Lower leg skin (tissue), 4 donors: Measurements from ENCODE around the gene KRT9. TPM values are rescaled to one million over a fixed set of nuclear protein-coding genes. Genes with fewer than 3 reads are reported as not detected.

Experiments
- DNase-seq, 2 donors: peaks; one replicate each; pipeline ENCODE4 v3.0.0-alpha.2; 2019; ENCODE audit warnings: low spot score in 2 of 2
- H3K4me3 ChIP-seq: fragments of 200-600 bp; sonication (generic); 2 replicates; pipeline ENCODE4 v1.5.1; 2017; ENCODE audit warnings: mild to moderate bottlenecking, low read depth; ENCODE audit not compliant: poor library complexity, severe bottlenecking
- POLR2A ChIP-seq, 2 donors: fragments of 450-650 bp; IDR thresholded peaks; one replicate each; pipeline ENCODE4 v1.6.1; 2016 to 2017; ENCODE audit warnings: antibody characterized with exemption in 2 of 2, mild to moderate bottlenecking in 1 of 2, moderate library complexity in 1 of 2
- WGBS, 2 donors: methylation state at CpG; one replicate each; pipeline ENCODE4 v1.1.5; 2018; 5-methylcytosine and 5-hydroxymethylcytosine counted together
- intact Hi-C: fragments of 100-400 bp; cut with DNase I; formaldehyde crosslinking; loops from one replicate; pipeline ENCODE4 v1.15.0; 2023; ENCODE audit warnings: low total_unique reads
- total RNA-seq, 4 donors: library from RNA; depleted of rRNA; stranded (reverse); fragments of >200 nt; gene quantifications; one replicate each; pipeline ENCODE4 v1.1.0, GENCODE V29; 2016
- TF ChIP-seq, protein P1 (sequence below), 3 donors: fragments of 450-650 bp; IDR thresholded peaks; one replicate each; pipeline ENCODE4 v1.5.1; 2016; ENCODE audit warnings: antibody characterized with exemption in 3 of 3, mild to moderate bottlenecking in 3 of 3, moderate library complexity in 2 of 3

KRT9 gene
- total RNA-seq, 4 donors from 2014 or later = 0.47 to 1.6 (median 0.91) TPM; not detected in 1

DNA sequence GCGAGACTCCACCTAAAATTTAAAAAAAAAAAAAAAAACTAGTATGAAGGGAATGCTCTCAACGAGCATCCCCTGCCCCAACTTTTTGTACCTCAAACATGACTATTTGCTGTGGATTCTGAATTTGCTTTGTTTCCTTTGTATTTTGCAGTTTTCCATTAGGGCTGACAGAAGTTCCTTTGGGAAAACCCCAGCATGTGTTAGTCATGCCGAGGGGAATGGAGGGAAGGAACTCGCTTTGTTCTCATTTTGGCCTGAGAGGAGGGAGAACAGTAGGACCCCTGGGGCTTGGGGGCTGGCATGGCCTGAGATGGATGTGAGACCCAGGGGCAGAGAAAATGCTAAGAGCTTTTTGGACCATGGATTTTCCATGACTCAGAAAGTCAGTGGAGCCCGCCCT lies 20.5 kb downstream of the KRT9 start:
- intact Hi-C loops = loop anchor here (10.0 kb wide), 1 partner anchor 93 kb away; no protein-coding TSS in a partner anchor
- 60 to 65% methylated on average over 5 of the region's 5 CpGs for WGBS, 2 donors
- DNase-seq = no peak

DNA sequence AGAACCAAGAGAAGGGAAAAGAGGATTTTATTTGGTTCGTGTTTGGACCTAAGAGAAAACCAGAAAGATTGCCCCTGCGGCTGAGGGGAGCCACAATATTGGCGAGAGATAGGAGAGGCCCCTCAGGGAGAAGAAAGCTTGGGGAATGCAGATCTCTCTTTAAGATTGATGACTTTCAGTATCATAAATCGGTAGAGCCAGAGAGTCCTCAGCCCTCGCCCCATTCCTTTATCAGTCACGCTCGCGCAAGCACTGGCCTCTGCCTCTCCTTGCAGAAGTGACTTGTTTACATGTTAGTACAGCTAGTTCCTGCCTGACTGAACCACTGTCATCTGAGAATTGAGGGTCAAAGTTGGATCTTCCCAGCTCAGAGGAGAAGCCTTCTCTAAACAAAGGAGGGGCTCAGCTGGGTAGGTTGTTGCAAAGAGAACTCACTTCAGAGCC lies 22.2 kb downstream of the KRT9 start:
- intact Hi-C loops = loop anchor here (5.0 to 10.0 kb wide), 3 partner anchors 95 to 745 kb away; no protein-coding TSS in a partner anchor
- WGBS, 2 donors = 47 to 65% methylated on average over 8 of the region's 8 CpGs
- no peak overlapping the region for H3K4me3 ChIP-seq
- no peak for DNase-seq
- TF ChIP-seq, protein P1, sequence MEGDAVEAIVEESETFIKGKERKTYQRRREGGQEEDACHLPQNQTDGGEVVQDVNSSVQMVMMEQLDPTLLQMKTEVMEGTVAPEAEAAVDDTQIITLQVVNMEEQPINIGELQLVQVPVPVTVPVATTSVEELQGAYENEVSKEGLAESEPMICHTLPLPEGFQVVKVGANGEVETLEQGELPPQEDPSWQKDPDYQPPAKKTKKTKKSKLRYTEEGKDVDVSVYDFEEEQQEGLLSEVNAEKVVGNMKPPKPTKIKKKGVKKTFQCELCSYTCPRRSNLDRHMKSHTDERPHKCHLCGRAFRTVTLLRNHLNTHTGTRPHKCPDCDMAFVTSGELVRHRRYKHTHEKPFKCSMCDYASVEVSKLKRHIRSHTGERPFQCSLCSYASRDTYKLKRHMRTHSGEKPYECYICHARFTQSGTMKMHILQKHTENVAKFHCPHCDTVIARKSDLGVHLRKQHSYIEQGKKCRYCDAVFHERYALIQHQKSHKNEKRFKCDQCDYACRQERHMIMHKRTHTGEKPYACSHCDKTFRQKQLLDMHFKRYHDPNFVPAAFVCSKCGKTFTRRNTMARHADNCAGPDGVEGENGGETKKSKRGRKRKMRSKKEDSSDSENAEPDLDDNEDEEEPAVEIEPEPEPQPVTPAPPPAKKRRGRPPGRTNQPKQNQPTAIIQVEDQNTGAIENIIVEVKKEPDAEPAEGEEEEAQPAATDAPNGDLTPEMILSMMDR (IDR thresholded peaks at IDR 0.05) = no peak
- no peak for TF ChIP-seq POLR2A (IDR thresholded peaks at IDR 0.05)

More for the DNA sequence above, 20.5 kb downstream of the KRT9 start:
- TF ChIP-seq POLR2A (IDR thresholded peaks at IDR 0.05) = no peak
- TF ChIP-seq, protein P1 (IDR thresholded peaks at IDR 0.05) = no peak
- H3K4me3 ChIP-seq = no peak overlapping the region

DNA sequence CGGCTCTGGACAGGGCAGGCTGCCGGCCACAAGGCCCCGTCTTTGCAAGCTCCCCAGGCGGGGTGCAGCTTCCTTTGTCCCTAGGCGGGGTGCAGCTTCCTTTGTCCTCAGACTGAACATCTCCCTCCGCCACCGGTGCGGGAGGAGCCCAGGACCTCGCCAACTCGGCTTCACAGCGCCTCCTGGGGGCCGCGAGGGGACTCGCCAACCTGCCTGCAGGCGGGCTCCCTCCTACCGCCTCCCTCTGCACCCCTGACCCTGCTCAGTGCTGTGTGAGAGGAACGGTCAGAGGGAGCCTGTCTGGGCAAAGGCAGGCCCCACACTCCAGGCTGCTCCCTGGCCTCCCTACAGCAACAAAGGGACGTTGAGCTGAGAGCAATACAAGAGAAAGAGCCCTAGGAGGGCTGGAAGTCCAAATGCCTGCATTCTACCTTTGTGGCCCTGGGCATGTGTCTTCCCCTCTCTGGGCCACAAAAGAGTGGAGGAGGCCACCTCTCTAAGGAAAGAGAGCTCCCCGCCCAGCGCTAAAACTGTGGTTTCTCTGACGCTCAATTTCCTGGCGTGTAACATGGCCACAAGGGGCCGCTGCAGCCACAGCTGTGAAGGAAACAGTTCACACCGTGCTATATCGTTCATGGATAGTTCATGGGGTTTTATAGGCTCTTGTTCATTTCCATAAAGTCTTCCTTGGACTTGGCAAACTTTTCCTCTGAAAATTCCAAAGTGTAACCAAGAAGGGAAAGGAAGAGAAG lies 22.8 kb downstream of the KRT9 start:
- H3K4me3 ChIP-seq = no peak overlapping the region
- TF ChIP-seq, protein P1 (IDR thresholded peaks at IDR 0.05) = peak in 1 of 3 donors; percentile 67
- no peak for TF ChIP-seq POLR2A (IDR thresholded peaks at IDR 0.05)
- peak; percentile 71 to 96 for DNase-seq
- 0 to 1% methylated on average over 16 to 24 of the region's 25 CpGs for WGBS, 2 donors
- intact Hi-C loops = loop anchor here (5.0 to 10.0 kb wide), 2 partner anchors 642 to 744 kb away; no protein-coding TSS in a partner anchor

DNA sequence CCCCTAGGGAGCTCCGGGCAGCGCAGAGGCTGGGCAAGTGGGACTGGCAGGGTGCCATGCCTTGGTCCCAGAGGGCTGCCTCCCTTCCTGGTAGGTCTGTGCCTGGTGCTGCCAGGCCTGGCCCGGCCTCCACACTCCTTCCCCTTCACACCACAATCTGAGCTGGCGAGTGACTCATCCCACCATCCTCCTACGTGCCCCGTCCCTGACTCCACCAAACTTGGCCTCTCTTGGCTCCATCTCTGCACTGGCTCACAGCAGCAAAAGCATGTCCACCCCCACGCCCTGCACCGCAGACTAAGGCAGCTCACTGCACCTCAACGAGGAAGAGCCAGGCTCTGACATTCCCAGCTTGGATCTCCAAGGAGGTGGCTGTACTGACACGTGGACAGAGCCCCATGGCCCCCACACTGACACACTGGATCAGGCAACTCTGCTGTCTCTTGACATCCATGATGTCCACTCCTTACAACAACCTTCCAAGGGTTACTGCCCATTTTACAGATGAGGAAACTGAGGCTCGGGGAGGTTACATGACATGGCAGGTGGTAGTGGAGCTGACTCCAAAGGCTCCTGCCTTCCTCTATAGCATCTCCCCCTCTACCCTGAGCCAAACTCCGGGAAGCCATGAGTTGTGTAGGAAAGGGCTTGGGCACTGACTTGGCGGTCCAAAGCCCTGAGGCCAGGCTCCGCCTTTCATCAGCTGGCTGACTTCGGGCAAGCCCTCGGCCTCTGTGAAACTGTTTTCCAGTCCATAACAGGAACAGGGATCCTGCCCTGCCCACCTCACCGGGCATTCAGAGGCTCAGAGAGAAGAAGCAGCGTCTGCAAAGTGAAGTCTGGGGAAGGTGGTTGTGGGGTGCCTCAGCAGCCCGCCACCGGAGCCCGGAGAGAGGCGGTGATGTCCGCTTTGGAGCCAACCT lies 23.7 kb downstream of the KRT9 start:
- intact Hi-C loops = loop anchor here (5.0 to 10.0 kb wide), 2 partner anchors 641 to 743 kb away; no protein-coding TSS in a partner anchor
- WGBS, 2 donors = 15 to 17% methylated on average over 19 to 20 of the region's 23 CpGs
- peak; percentile 64 to 92 for DNase-seq

DNA sequence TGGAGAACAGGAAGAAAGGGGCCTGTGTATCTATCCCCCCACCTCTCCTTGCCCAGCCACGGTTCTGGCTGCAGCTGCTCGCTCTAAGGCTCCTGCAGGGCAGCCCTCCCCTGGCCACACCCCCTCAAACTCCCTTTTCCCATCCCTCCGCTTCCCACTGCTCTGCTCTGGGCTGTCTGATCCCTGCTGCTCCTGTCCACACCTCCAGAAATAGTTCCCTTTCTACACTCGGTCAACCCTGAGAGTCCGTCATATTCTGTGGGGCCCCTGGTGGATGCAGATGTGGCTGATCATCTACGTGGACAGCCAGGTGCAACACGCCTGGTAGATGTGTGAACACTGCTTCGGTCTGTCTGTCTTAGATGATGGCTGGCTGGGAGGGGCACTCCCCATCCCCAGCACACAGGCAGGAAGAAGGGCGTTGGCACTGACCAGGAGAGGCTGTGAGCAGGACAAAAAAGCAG lies 24.4 kb downstream of the KRT9 start:
- H3K4me3 ChIP-seq = no peak overlapping the region
- intact Hi-C loops = loop anchor here (5.0 to 10.0 kb wide), 2 partner anchors 640 to 743 kb away; no protein-coding TSS in a partner anchor
- no peak for DNase-seq

More for the DNA sequence above, 23.7 kb downstream of the KRT9 start:
- H3K4me3 ChIP-seq = no peak overlapping the region
- TF ChIP-seq, protein P1 (IDR thresholded peaks at IDR 0.05) = no peak
- TF ChIP-seq POLR2A (IDR thresholded peaks at IDR 0.05) = no peak

More for the DNA sequence above, 24.4 kb downstream of the KRT9 start:
- 69 to 74% methylated on average over 9 of the region's 9 CpGs for WGBS, 2 donors
- TF ChIP-seq, protein P1 (IDR thresholded peaks at IDR 0.05) = no peak
- TF ChIP-seq POLR2A (IDR thresholded peaks at IDR 0.05) = no peak
